Skeletal muscle tissue (tissue), 4 donors: Measurements from ENCODE around the gene ADGRL3. TPM values are rescaled to one million over a fixed set of nuclear protein-coding genes. Genes with fewer than 3 reads are reported as not detected.

Source experiments
- H3K27ac ChIP-seq: one replicate; pipeline ENCODE4 v1.7.0; 2013; ENCODE audit warnings: mild to moderate bottlenecking, low read depth, low read length, inconsistent platforms
- H3K27me3 ChIP-seq, 3 donors: one replicate each; pipeline ENCODE4 v1.7.0; 2013; ENCODE audit warnings: low read length in 3 of 3; ENCODE audit not compliant: control insufficient read depth in 3 of 3, insufficient read depth in 3 of 3
- H3K36me3 ChIP-seq, 3 donors: one replicate each; pipeline ENCODE4 v1.7.0; 2013; ENCODE audit warnings: low read length in 3 of 3; ENCODE audit not compliant: control insufficient read depth in 3 of 3, insufficient read depth in 3 of 3
- H3K4me1 ChIP-seq, 3 donors: one replicate each; pipeline ENCODE4 v1.7.0; 2013; ENCODE audit warnings: low read length in 3 of 3, mild to moderate bottlenecking in 3 of 3; ENCODE audit not compliant: control insufficient read depth in 3 of 3, insufficient read depth in 3 of 3
- H3K4me3 ChIP-seq, 3 donors: one replicate each; pipeline ENCODE4 v1.7.0; 2013; ENCODE audit warnings: low read length in 3 of 3
- H3K9ac ChIP-seq, 3 donors: one replicate each; pipeline ENCODE4 v1.7.0; 2013; ENCODE audit warnings: low read length in 3 of 3, mild to moderate bottlenecking in 3 of 3, moderate library complexity in 2 of 3, low read depth in 1 of 3
- H3K9me3 ChIP-seq, 3 donors: one replicate each; pipeline ENCODE4 v1.7.0; 2013; ENCODE audit warnings: low read length in 3 of 3; ENCODE audit not compliant: control insufficient read depth in 3 of 3
- total RNA-seq: library from RNA; depleted of rRNA; stranded (reverse); fragments of >200 nt; gene quantifications from one replicate; pipeline ENCODE4 v1.2.3, GENCODE V29; 2014
- donor health status: Osteomylitis.

Gene ADGRL3
- total RNA-seq, 1 donor from 2014 or later = 59.0 TPM

GRCh38 chr4:61320154-61320553, 120.0 kb downstream of the ADGRL3 start:
- H3K4me1 ChIP-seq = no peaks in the 10 kb centered on the region
- H3K9me3 ChIP-seq = no peaks in the 10 kb centered on the region
- no peak overlapping the region for H3K27ac ChIP-seq
- no peak overlapping the region for H3K4me3 ChIP-seq
- H3K36me3 ChIP-seq = no peaks in the 10 kb centered on the region
- no peak overlapping the region for H3K9ac ChIP-seq
- no peaks in the 10 kb centered on the region for H3K27me3 ChIP-seq

GRCh38 chr4:61320631-61321030, 120.5 kb downstream of the ADGRL3 start:
- H3K27ac ChIP-seq = no peak overlapping the region
- no peaks in the 10 kb centered on the region for H3K36me3 ChIP-seq
- no peaks in the 10 kb centered on the region for H3K4me1 ChIP-seq
- H3K27me3 ChIP-seq = no peaks in the 10 kb centered on the region
- no peaks in the 10 kb centered on the region for H3K9me3 ChIP-seq
- no peak overlapping the region for H3K9ac ChIP-seq
- no peak overlapping the region for H3K4me3 ChIP-seq

GRCh38 chr4:61332693-61333092, 132.6 kb downstream of the ADGRL3 start:
- H3K9me3 ChIP-seq = peaks cover 0 to 2% (median 0%) of the 10 kb centered on the region in 3 donors
- no peak overlapping the region for H3K4me3 ChIP-seq
- no peak overlapping the region for H3K27ac ChIP-seq
- no peaks in the 10 kb centered on the region for H3K4me1 ChIP-seq
- H3K36me3 ChIP-seq = no peaks in the 10 kb centered on the region
- no peak overlapping the region for H3K9ac ChIP-seq
- H3K27me3 ChIP-seq = no peaks in the 10 kb centered on the region

GRCh38 chr4:61333490-61333889, 133.4 kb downstream of the ADGRL3 start:
- no peak overlapping the region for H3K27ac ChIP-seq
- no peaks in the 10 kb centered on the region for H3K36me3 ChIP-seq
- H3K27me3 ChIP-seq = no peaks in the 10 kb centered on the region
- H3K9me3 ChIP-seq = peaks cover 0 to 2% (median 0%) of the 10 kb centered on the region in 3 donors
- no peak overlapping the region for H3K9ac ChIP-seq
- no peak overlapping the region for H3K4me3 ChIP-seq
- no peaks in the 10 kb centered on the region for H3K4me1 ChIP-seq

GRCh38 chr4:61335241-61335763, 135.2 kb downstream of the ADGRL3 start:
- no peaks in the 10 kb centered on the region for H3K36me3 ChIP-seq
- no peak overlapping the region for H3K4me3 ChIP-seq
- no peaks in the 10 kb centered on the region for H3K9me3 ChIP-seq
- no peak overlapping the region for H3K27ac ChIP-seq
- no peaks in the 10 kb centered on the region for H3K4me1 ChIP-seq
- H3K27me3 ChIP-seq = no peaks in the 10 kb centered on the region
- H3K9ac ChIP-seq = no peak overlapping the region

GRCh38 chr4:61336488-61336887, 136.4 kb downstream of the ADGRL3 start:
- Histone ChIP-seq H3K4me3 (no peak overlapping the region), H3K27ac (no peak overlapping the region), H3K9ac (no peak overlapping the region), H3K4me1 (no peaks in the 10 kb centered on the region), H3K36me3 (no peaks in the 10 kb centered on the region), H3K27me3 (no peaks in the 10 kb centered on the region), H3K9me3 (no peaks in the 10 kb centered on the region)

GRCh38 chr4:61336916-61337315, 136.8 kb downstream of the ADGRL3 start:
- Histone ChIP-seq H3K27me3 (no peaks in the 10 kb centered on the region), H3K4me3 (no peak overlapping the region), H3K9ac (no peak overlapping the region), H3K36me3 (no peaks in the 10 kb centered on the region), H3K27ac (no peak overlapping the region), H3K4me1 (no peaks in the 10 kb centered on the region), H3K9me3 (no peaks in the 10 kb centered on the region)

- no peaks in the 10 kb centered on the region for H3K9me3 ChIP-seq
- H3K4me1 ChIP-seq = no peaks in the 10 kb centered on the region
- no peak overlapping the region for H3K9ac ChIP-seq
- H3K27me3 ChIP-seq = no peaks in the 10 kb centered on the region
- H3K36me3 ChIP-seq = no peaks in the 10 kb centered on the region
- H3K4me3 ChIP-seq = no peak overlapping the region
- H3K27ac ChIP-seq = no peak overlapping the region
These were observed 141.9 kb downstream of the ADGRL3 start for GRCh38 chr4:61342061-61342460.

- Histone ChIP-seq H3K4me3 (no peak overlapping the region), H3K9me3 (no peaks in the 10 kb centered on the region), H3K36me3 (no peaks in the 10 kb centered on the region), H3K9ac (no peak overlapping the region), H3K27ac (no peak overlapping the region), H3K27me3 (no peaks in the 10 kb centered on the region), H3K4me1 (no peaks in the 10 kb centered on the region)
These were observed 150.8 kb downstream of the ADGRL3 start for GRCh38 chr4:61350932-61351331.

GRCh38 chr4:61356696-61357095, 156.6 kb downstream of the ADGRL3 start:
- Histone ChIP-seq H3K4me1 (no peaks in the 10 kb centered on the region), H3K4me3 (no peak overlapping the region), H3K9me3 (no peaks in the 10 kb centered on the region), H3K27me3 (no peaks in the 10 kb centered on the region), H3K9ac (no peak overlapping the region), H3K36me3 (no peaks in the 10 kb centered on the region), H3K27ac (no peak overlapping the region)

- Histone ChIP-seq H3K27me3 (no peaks in the 10 kb centered on the region), H3K9me3 (no peaks in the 10 kb centered on the region)
These were observed 159.2 kb downstream of the ADGRL3 start for GRCh38 chr4:61359301-61359700.

More at GRCh38 chr4:61359301-61359700, 159.2 kb downstream of the ADGRL3 start:
- Histone ChIP-seq H3K9ac (no peak overlapping the region), H3K27ac (no peak overlapping the region), H3K36me3 (no peaks in the 10 kb centered on the region), H3K4me3 (no peak overlapping the region), H3K4me1 (no peaks in the 10 kb centered on the region)
